ENCODE data around the gene WWC2. TPM values are rescaled to one million over a fixed set of nuclear protein-coding genes. Genes with fewer than 3 reads are reported as not detected.
A peak's percentile ranks its signal among the peaks of the same experiment; 100 is the strongest.

WWC2 gene
- total RNA-seq, result 11.1 TPM

DNA sequence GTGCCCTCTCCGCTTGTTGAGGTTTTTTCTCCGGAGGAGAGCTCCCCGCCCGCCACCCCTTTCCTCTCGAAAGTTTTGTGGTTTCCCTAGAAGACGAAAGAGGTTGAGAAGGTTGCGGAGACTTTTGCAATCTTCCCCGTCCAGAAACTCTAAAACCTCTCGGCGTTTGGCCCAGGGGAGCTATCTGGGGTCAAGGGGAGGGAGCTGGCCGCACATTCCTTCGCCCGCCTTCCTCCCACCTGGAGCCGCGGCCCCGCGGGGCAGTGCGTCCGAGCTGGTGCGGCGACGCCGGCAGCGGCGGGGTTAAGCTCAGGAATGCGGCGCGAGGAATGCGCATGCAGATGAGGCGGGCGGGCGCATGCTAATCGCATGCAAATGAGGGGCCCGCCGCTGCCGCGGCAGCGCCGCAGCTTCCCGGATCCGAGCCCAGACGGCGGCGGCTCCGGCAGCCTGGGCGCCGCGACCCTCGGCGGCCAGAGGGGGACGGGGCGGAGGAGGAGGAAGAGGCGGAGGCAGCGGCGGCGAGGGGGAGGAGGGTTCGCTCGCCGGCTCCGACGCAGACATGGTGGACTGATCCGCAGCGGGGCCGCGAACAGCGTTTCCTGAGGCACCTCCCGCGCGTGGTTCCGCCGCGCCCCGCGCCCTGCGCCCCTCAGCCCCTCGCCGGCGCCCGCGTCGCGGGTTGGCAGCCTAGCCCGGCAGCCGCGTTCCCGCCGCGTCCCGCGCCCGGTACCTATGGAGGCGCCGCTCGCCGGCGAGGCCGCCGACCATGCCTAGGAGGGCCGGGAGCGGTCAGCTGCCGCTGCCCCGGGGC, at the start of gene WWC2:
TSS of gene WWC2 (plus strand) at position 535 of the 814 bp plus-strand sequence. CDS start at position 770, 235 bp downstream.
- ATAC-seq, result peak; percentile 91

DNA sequence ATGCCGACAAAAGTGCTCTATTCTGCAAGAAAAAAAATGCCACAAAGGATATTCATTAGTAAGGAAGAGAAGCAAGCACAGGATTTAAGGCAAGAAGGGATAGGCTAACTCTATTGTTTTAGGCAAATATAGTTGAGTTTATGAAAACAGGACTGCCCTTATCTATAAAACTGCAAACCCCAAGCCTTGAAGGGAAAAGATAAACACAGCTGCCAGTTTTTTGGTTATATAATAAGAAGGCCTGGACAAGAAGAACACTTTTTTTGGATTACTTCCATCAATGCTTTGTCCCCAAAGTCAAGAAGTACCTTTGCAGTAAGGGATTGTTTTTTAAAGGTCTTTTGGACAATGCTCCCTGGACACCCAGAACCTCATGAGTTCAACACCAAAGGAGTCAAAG, 45.4 kb upstream of the WWC2 start:
- ATAC-seq, result no peak

DNA sequence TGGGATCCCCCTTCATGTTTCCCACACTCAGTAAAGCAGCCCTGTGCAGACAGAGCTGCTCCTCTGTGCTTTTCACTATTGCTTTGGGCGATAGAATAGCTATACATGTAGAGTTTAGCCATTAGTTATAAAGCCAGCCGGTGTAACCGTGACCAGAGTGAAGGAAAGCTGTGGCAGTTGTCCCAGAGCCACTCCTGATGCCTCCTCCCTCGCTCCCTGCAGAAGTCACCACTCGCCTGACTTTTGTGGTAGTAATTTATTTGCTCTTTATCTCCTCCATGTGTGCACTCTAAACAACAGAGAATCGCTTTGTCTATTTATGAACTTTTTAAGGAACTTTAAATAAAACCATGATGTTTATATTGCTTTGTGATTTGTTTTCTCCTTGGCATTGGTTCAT, 41.8 kb upstream of the WWC2 start:
- ATAC-seq, result no peak

DNA sequence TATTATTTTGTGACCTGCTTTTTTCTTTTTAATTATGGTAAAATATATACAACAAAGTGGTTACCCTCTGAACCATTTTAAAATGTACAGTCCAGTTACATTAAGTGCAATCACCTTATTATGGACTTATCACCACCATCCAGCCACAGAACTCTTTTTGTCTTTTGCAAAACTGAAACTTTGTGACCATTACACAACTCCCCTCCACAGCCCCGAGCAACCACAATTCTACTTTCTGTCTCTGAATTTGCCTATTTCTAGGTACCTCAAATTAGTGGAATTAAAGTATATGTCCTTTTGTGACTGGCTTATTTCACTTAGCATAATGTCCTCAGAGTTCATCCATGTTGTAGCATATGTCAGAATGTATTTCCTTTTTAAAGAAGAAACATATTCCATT, 39.3 kb upstream of the WWC2 start:
- no peak for ATAC-seq

DNA sequence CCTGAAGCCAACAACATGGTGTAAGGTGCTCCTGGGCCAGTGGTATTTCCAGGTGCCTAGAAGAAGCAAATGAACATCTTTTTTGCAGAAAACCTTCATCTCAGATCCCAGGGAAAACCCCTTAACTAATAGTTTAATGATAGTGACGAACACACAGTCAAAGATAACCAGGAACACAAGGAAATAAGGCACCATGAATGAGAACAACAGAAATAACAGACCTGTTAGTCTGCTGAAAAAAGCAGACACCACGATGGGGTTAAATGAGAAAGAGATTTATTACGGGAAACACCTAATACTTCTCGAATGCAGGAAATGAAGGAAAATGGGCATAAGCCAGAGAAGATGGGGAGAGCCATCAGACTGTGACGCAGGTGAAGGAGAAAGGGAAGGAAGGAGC, 30.6 kb upstream of the WWC2 start:
- no peak for ATAC-seq

DNA sequence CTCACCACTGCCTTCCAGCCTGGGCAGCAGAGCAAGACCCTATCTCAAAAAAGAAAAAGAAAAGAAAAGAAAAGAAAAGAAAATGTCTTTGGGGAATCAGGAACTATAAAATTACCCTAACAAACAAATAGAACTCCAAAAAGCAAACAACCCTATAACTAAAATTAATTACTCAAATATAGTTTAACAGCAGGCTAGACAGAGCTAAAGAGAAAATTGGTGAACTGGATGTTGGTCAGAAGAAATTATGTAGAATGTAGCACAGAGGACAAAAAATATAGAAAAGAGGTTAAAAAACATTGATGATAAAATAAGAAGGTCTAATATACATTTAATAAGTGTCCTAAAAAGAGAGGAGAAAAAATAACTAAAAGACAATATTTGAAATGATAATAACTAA, 27.8 kb upstream of the WWC2 start:
- no peak for ATAC-seq

DNA sequence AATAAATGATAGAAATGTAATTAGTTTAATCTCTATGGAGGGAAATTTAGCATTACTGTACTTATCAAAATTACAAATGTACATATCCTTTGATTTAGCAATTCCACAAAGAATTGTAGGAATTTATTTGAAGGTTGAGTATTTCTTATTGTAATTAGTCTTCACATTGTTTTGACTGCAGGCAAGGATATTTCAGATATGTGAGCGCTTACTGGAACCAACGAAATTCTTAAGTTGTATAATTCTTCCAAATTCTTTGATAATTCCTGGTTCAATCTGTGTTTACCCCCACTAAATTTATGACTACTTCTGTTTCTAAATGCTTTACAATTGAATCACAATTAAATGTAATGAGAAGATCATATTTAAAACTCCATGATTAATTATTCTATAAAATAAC, 26.9 kb upstream of the WWC2 start:
- no peak for ATAC-seq

DNA sequence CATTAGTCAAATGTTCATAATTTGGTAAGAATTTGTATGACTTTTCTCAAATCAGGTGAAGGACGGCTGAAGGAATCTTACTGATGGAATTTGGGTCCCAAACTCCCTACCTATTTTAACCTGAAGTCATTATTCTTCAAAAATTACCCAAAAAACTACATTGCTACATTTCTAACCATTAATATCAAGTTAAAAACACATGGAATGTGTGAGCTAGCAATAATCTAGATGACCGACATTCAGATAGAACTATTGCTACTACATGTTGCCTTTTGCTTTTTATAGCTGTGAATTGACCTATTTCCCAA, 25.3 kb upstream of the WWC2 start:
- ATAC-seq, result no peak

DNA sequence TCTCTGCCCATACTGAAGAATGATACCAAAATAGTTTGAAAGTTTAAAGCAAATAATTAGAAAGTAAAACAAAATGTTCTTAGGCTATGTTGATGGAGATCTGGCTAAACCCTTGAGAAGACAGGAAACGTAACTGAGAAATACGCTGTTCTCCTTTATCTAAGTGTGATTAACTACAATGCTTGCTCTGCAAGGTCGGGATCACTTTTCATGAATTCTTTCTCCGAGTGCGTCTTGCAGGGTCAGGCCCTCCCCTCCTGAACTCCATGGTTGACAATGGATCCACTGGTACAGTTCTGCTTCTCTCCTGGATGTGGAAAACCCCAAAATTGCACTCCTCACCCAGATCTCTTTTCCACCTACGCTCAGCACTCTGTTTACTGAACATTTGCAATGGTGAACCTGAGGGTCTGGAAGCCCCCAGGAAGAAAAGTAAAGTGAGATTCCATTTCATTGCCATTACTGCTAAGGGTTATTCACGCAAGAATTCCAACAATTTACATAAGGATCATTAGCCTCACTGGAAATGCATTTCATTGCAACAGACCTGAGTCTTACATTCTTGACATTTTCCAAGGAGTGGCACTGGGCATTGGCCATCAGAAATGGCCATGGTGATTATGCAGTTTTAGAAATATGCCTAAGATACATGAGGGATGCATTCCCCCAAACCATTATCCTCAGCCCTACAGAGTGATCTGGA, 24.6 kb upstream of the WWC2 start:
- no peak for ATAC-seq

DNA sequence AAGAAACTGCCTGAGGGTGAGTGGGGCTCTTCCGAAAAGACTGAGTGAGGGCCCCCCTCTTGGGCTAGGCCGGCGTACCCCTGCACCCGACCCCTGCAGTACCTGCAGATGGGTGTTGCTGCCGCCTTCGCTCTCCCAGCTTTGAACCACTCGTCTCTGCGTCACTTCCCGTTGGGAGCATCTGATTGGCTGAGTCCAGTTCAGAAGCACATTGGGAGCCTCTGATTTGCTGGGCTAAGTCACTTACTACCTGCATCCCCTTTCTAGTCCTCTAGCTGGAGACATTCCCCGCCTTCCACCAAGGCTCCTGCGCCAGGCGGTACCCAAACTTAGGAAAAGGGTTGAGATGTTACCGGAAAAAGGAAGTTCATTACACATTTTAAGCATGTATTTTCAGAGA, 20.4 kb upstream of the WWC2 start:
- ATAC-seq, result no peak

DNA sequence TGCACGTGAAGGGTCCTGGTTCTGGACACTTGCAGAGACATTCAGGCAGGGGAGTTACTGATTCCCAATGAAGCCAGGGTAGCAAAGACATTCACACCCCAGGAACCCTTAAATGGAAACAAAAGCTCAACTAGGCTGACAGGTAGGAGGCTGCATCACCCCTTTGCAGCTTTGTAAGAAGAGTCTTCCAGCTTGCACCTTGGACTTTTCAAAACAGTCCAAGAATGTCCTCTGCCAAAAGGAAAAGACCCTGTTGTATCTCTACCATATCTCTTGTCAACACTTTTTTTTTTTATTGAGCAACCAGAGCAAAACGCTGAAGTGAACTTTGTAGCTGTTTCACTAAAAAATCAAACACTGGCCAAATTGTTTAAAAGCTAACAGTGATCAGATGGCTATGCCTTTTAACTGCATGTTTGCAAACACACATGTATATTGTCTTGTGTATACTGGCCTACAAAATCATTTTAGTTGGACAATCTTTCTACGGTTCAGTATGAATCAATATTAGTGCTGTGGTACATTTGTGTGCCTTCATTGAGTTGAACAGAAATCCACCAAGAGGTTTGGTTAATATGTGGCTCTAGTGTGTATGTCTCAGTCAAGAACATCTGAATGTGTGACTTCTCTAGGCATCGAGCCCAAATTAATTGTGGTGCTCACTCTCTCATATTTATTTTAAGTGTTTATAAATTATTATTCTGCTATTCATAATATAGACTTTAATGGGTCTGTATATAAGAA, 18.5 kb upstream of the WWC2 start:
- no peak for ATAC-seq

DNA sequence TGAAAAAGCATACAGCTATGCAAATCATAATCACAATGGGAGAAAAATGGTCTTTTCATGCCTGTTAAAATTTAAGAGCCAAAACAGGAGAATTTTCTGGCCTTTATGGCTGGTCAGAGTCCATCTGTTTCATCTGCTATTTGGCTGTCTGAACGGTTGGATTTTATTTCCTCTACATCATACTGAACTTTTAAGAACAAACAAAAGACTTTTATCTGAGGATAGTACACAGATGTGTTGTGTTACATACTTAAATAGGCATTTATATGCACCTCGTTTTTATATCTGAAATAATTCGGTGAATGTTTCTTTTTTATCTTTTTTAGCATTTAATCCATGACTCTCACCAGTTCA, 18.0 kb upstream of the WWC2 start:
- no peak for ATAC-seq

DNA sequence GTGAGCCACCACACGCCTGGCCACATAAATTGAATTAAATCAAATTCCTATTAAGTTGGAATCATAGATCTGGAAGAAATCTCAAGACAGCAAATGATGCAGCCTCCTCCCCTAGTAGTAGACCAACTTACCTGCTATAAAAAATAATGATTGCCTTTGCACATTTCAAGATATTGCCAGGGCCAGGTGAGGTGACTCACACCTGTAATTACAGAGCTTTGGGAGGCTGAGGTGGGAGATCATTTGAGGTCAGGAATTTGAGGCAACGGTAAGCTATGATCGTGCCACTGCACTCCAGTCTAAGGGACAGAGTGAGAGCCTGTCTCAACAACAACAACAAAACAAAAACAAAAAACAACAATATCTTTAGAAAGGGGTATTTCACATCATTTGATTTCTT, 17.0 kb upstream of the WWC2 start:
- no peak for ATAC-seq

DNA sequence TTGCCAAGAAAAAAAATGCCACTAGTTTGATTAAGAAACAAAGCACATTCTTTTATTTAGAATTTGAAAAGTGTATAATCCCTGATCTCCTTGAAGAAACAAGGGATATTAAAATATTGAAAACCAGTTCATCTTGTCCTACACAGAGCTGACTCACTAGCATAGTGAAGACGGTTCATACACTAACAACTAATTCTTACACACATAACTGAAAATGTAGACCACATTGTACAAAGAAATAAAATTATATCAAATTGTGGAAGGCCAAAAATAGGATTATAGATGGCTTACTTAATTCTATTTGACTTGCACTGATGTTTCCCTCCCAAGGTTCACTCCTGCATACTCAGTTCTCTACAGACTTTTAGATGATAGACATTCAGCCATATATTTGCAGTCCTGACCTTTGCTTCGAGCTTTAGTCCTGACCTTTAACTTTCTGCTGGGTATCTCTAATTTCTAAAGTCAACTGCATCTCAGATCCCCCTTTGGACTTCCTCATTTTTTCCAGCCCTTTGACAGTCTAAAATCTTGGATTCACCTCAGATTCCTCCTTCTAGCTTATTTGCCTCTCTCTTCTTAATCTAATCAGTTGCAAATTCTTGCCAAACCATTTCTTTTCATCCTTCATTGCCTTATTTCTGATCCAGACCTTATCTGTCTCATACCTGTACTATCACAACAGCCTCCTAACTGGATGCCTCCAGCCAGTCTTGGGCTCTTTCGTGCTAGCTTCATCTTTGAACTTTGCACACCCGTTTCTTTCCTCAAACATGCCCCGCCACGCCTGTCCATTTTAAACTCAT, 4.5 kb upstream of the WWC2 start:
- ATAC-seq, result peak; percentile 49

DNA sequence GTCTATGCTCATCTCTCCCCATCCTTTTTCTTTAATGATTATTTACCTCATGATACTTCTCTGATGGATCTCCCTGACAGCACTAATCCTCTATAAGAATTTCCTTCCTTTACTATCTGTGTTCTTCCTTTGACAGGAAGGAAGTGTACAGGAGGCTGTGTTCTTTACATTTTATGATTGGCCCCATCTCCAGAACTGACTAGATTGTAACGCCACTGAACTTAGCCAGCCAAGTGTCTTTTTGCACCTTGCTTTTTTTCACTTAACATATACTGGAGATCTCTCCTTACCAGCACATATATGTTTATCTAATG, 3.9 kb upstream of the WWC2 start:
- no peak for ATAC-seq

DNA sequence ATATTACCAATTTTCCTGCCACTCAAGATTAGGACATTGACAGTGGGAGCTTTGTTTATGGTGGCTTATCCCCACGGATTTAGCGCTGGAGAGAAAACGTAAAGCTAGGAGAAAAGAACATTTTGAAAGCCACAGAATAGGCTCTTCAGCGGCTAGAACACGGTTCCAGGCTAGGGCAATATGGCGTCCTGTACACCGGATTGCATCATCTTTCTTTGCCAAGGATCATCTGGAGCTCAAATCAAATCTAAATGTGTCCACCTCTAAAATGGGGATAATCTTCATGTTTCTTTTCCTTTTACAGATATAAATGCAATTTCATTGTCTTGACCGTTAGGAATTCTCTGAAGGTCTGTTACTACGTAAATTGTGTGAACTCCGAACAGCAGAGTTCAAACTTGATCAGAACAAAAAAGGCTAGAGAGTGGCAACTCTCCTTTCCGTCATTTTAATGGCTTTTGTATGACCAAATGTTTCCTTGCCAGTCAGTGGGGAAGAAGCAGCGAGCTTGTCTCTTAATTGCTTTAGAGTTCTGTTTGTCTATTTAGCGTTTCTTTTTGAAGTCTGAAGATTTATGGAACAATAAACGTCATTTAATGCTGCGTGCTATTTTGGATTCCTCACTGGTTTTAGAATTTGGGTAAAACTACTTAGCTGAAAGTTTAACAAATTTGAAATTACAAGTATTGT, 2.6 kb upstream of the WWC2 start:
- no peak for ATAC-seq

DNA sequence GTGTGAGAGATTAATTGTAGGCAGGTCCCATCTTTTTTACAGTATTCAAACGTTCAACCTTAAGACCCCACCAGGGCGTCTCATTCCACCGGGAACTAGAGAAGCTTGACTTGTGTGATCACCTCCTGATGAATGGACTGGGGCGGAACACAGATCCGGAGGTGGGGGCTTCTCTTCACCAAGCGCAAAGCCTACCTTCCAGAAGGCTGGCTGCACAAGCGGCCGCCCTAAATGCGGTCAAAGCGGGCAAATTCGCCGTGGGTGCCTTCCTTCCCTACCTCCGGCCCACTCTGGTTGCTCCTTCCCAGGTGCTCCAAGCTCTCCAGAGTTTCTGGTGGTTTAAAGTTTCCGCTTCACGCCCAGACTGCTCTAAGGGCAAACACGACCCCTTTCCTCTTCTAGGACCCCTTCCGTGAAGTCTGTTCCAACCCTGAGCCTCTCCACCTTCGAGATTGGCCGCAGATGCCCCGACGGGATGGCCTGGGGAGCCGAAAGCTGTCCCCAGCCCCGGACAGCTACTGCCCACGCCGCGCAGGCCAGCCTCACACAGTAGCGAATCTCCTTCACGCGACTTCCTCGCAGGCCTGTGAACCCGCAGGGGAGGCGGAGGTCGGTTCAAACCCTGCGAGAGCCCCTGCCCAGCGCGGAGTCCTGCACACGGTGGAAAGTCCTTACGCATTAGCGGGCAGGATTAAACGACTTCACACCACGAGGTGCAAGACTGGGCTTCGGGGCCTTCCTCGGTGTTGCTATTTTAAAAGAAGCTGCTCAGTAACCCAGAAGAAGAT, 1.6 kb upstream of the WWC2 start:
- no peak for ATAC-seq

DNA sequence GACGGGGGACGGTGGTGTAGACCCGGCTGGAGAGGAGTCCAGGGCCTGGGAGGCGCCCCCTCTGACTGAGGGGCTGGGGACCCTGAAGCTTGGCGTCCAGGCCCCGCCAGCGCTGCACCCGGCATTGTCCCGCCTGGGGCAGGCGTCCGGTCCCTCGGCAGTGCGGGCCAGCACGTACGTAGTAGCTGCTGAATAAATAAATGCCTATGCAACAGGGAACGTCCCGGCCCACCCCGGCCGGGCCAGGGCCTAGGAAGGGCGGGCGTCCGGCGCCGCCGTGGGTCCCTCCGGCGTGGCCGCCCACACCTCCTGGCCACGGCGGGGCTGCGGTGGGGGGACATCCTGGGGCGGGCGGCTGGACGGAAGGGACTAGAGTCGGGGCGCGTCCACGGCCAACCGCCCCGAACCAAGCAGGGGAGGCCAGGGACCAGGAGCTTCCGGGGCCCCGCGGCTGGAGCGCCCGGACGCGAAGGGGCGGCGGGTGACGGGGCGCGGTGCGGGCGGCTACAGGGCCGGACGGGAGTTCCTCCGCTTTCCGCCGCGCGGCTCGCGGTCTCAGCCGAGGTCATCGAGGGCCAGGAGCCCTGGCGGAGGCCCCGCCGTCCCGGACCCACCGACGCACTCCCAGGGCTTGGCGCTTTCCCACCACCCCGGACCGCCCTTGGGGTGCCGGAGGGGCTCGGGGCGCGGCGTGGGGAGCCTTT, 886 bp upstream of the WWC2 start:
- ATAC-seq, result peak; percentile 51

DNA sequence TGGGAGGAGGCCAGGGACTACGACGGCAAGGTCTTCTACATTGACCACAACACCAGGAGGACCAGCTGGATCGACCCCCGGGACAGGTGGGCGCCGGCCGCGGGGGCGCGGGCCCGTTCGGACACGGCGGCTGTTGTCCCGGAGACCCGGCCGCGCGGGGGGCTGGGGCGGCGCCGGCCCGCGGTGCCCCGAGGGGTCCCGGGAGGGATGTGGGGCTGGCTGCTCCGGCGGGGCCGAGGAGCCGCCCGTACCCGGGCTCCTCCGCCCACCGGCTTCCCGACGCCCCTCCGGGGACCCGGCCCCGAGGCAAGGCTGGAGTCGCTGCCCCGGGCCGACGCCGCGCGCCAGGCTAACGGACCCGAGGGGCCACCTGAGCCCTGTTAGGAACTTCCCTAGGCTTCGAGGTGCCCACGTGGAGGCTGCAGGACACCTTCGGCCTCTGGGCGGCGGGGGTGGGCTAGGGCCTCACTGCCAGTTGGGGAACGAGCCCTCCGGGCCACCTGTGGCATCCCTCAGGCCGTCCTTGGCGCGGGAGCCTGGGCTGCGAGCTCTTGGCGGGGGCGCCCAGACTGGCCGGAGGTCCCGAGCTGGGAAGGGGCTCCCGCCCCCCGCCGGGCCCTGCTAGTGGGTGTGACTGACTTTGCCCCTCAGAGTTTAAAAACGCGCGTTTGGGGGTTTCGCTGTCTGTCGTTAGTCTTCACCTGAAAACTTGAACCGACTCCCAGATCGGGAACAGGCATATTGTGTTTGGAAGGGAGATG, 660 bp downstream of the WWC2 start:
- no peak for ATAC-seq

DNA sequence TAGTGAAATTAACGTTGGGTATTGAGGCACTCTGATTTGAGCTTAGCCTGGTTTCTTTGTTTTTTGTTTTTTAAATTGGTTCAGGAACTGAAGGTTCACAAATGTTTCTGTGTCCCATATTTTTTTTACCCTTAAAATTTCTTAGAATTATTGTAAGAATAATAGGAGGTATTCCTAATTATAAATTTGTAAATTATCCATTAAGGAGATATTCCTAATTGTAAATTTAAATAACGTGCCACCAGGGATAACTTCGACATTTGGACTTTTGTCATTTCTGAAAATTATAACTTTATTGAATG, 1.2 kb downstream of the WWC2 start:
- no peak for ATAC-seq

DNA sequence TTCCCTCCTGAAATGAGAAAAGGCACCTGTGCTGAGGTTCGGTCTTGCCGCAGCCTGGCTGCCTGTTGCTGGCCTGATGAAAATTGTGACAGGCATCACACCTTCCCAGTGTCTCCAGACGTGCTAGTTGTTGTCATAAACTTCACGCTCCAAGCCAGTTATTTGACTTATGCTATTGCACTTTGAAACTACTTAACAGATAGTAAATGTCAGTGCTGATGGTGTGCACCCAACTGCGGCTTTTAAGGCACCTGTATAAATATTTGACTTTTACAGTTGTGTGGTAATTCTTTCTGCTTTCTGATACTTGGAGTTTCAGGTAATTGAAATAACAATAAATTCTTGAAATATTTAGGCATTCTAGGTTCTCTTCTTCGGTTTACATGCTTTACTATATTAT, 1.8 kb downstream of the WWC2 start:
- ATAC-seq, result no peak

All from esophagus mucosa (tissue), 1 donor.